CD14-positive monocyte (primary cell): Measurements from ENCODE around the gene OCIAD2. TPM values are rescaled to one million over a fixed set of nuclear protein-coding genes. Genes with fewer than 3 reads are reported as not detected.

Source experiments
- DNase-seq, 3 donors: peaks; one replicate each; pipeline ENCODE4 v3.0.0-alpha.2; 2011 to 2022
- H2AFZ ChIP-seq: 2 replicates; pipeline ENCODE4 v1.6.0; 2012; ENCODE audit warnings: mild to moderate bottlenecking, low read depth, low read length, inconsistent platforms; ENCODE audit not compliant: insufficient read depth, poor library complexity, severe bottlenecking
- H3K27ac ChIP-seq, 2 donors: 1 replicate in 1 of 2; 2 replicates in 1 of 2; pipeline ENCODE4 v1.5.1; 2012 to 2013; ENCODE audit warnings: low read length in 2 of 2, control low read depth in 1 of 2, inconsistent platforms in 1 of 2, low read depth in 1 of 2, mild to moderate bottlenecking in 1 of 2
- H3K27me3 ChIP-seq, 2 donors: one replicate each; pipeline versions ENCODE4 v1.6.0 to v1.6.1; 2011 to 2013; ENCODE audit warnings: low read length in 2 of 2; ENCODE audit not compliant: control insufficient read depth in 2 of 2, insufficient read depth in 2 of 2
- H3K36me3 ChIP-seq, 2 donors: replicated peaks in 1 of 2; 1 replicate in 1 of 2; 2 replicates in 1 of 2; pipeline versions ENCODE4 v1.5.1 to v1.6.1; 2012 to 2013; ENCODE audit warnings: low read length in 2 of 2, control low read depth in 1 of 2, inconsistent platforms in 1 of 2, mild to moderate bottlenecking in 1 of 2; ENCODE audit not compliant: insufficient read depth in 2 of 2, control insufficient read depth in 1 of 2
- H3K4me1 ChIP-seq, 2 donors: 1 replicate in 1 of 2; 2 replicates in 1 of 2; pipeline versions ENCODE4 v1.5.1 to v1.6.1; 2012 to 2013; ENCODE audit warnings: low read length in 2 of 2, control low read depth in 1 of 2, inconsistent platforms in 1 of 2, mild to moderate bottlenecking in 1 of 2, moderate library complexity in 1 of 2; ENCODE audit not compliant: insufficient read depth in 2 of 2, control insufficient read depth in 1 of 2
- H3K4me2 ChIP-seq: replicated peaks from 2 replicates; pipeline ENCODE3; 2012; ENCODE audit warnings: low read length, moderate library complexity, mild to moderate bottlenecking; ENCODE audit not compliant: poor library complexity, severe bottlenecking; ENCODE audit errors: extremely low read depth
- H3K4me3 ChIP-seq, 3 experiments: fragments of 200-600 bp in 1 of 3; sonication (generic) in 1 of 3; replicated peaks in 1 of 3; 1 replicate in 2 of 3; 2 replicates in 1 of 3; pipeline ENCODE4 v1.5.1; 2011 to 2013; ENCODE audit warnings: low read length in 3 of 3, mild to moderate bottlenecking in 3 of 3, control low read depth in 2 of 3, low read depth in 2 of 3, inconsistent platforms in 1 of 3, moderate library complexity in 1 of 3
- H3K79me2 ChIP-seq: 2 replicates; pipeline ENCODE4 v1.6.0; 2012; ENCODE audit warnings: mild to moderate bottlenecking, control low read depth, inconsistent platforms, low read length, moderate library complexity; ENCODE audit not compliant: insufficient read depth
- H3K9ac ChIP-seq: 2 replicates; pipeline ENCODE4 v1.6.0; 2017; ENCODE audit warnings: low read length, mild to moderate bottlenecking; ENCODE audit not compliant: insufficient read depth, poor library complexity, severe bottlenecking
- H3K9me3 ChIP-seq, 2 donors: replicated peaks in 1 of 2; 1 replicate in 1 of 2; 2 replicates in 1 of 2; pipeline versions ENCODE4 v1.5.1 to v1.6.1; 2012 to 2013; ENCODE audit warnings: low read length in 2 of 2, control low read depth in 1 of 2; ENCODE audit not compliant: control insufficient read depth in 1 of 2, insufficient read depth in 1 of 2
- H4K20me1 ChIP-seq: 2 replicates; pipeline ENCODE4 v1.6.0; 2012; ENCODE audit warnings: mild to moderate bottlenecking, low read length, control low read depth, moderate library complexity; ENCODE audit not compliant: insufficient read depth
- H3K27ac Mint-ChIP-seq, 7 donors: one replicate each; pipeline ENCODE4 v1.8.0; 2020; ENCODE audit warnings: mild to moderate bottlenecking in 7 of 7, mixed read lengths in 7 of 7, moderate library complexity in 6 of 7, inconsistent platforms in 2 of 7
- H3K27me3 Mint-ChIP-seq, 3 donors: one replicate each; pipeline ENCODE4 v1.8.0; 2021 to 2022; ENCODE audit warnings: low read depth in 3 of 3, mild to moderate bottlenecking in 3 of 3, mixed read lengths in 3 of 3, moderate library complexity in 3 of 3, inconsistent platforms in 1 of 3
- H3K36me3 Mint-ChIP-seq, 2 donors: one replicate each; pipeline ENCODE4 v1.8.0; 2020; ENCODE audit warnings: mixed read lengths in 2 of 2, inconsistent platforms in 1 of 2, mild to moderate bottlenecking in 1 of 2
- H3K4me1 Mint-ChIP-seq: one replicate; pipeline ENCODE4 v1.8.0; 2020; ENCODE audit warnings: mild to moderate bottlenecking, mixed read lengths
- H3K4me3 Mint-ChIP-seq, 2 donors: one replicate each; pipeline ENCODE4 v1.8.0; 2020; ENCODE audit warnings: mild to moderate bottlenecking in 2 of 2, mixed read lengths in 2 of 2, moderate library complexity in 1 of 2
- H3K9me3 Mint-ChIP-seq, 7 donors: one replicate each; pipeline ENCODE4 v1.8.0; 2020 to 2022; ENCODE audit warnings: mixed read lengths in 7 of 7, mild to moderate bottlenecking in 6 of 7, moderate library complexity in 6 of 7, inconsistent platforms in 2 of 7
- WGBS: methylation state at CpG from one replicate; pipeline ENCODE4 v1.1.5; 2013; ENCODE audit warnings: missing lambda C conversion rate; ENCODE audit not compliant: insufficient coverage; 5-methylcytosine and 5-hydroxymethylcytosine counted together
- intact Hi-C, 2 donors: fragments of 100-400 bp; cut with micrococcal nuclease; formaldehyde crosslinking; loops; one replicate each; pipeline versions ENCODE4 v1.15.0 to v1.15.1; 2023
- polyA plus RNA-seq, 3 donors: library from polyadenylated mRNA; depleted of rRNA in 1 of 3; unstranded in 2 of 3; stranded (reverse) in 1 of 3; fragments of 300-500 nt in 2 of 3; fragments of >200 nt in 1 of 3; fragmentation: Illumina TruSeq in 2 of 3; gene quantifications; 1 replicate in 2 of 3; 2 replicates in 1 of 3; pipeline ENCODE4 v1.2.3, GENCODE V29; 2012 to 2021
- TF ChIP-seq, protein P1 (sequence below): fragments of 200-600 bp; IDR thresholded peaks from one replicate; pipeline ENCODE4 v1.8.0; 2022; ENCODE audit warnings: antibody characterized with exemption, mild to moderate bottlenecking

OCIAD2 gene
- polyA plus RNA-seq, 3 donors, result 2.1 to 3.1 (median 2.9) TPM

DNA sequence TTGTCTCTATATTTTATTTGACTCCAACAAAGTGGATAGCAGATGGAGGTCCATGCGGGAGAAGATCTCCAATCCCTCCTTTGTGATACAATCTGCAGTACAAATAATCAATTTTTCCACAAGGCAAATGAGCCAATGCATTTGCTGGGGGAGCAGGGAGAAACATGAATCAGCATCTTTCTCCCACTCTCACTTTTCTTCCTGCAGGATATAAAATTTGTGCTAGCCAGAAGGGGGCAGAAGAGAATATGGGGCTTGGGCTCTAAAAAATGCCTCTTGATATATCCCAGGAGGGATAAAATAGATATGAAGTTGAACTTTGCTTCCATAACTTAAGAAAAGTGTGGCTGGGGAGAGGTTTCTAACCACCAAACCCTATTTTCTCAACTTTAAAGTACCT lies 41.2 kb upstream of the OCIAD2 start:
- Mint-ChIP-seq H3K9me3 (peaks cover 0 to 5% (median 2%) of the 10 kb centered on the region in 7 donors), H3K4me3 (no peak overlapping the region), H3K27ac (no peak overlapping the region), H3K27me3 (no peaks in the 10 kb centered on the region), H3K4me1 (no peaks in the 10 kb centered on the region), H3K36me3 (no peaks in the 10 kb centered on the region)
- no CpG with 5 or more reads among the region's 1 CpG for WGBS
- no peak overlapping the region for H3K4me3 ChIP-seq
- no peaks in the 10 kb centered on the region for H3K4me1 ChIP-seq
- H3K79me2 ChIP-seq, result no peaks in the 10 kb centered on the region
- no peak for DNase-seq
- no peaks in the 10 kb centered on the region for H3K9me3 ChIP-seq
- H3K4me2 ChIP-seq, result no peak overlapping the region
- intact Hi-C loops, result no loop called here
- H3K27me3 ChIP-seq, result no peaks in the 10 kb centered on the region
- H2AFZ ChIP-seq, result no peak overlapping the region
- H3K9ac ChIP-seq, result no peak overlapping the region
- TF ChIP-seq, protein P1, sequence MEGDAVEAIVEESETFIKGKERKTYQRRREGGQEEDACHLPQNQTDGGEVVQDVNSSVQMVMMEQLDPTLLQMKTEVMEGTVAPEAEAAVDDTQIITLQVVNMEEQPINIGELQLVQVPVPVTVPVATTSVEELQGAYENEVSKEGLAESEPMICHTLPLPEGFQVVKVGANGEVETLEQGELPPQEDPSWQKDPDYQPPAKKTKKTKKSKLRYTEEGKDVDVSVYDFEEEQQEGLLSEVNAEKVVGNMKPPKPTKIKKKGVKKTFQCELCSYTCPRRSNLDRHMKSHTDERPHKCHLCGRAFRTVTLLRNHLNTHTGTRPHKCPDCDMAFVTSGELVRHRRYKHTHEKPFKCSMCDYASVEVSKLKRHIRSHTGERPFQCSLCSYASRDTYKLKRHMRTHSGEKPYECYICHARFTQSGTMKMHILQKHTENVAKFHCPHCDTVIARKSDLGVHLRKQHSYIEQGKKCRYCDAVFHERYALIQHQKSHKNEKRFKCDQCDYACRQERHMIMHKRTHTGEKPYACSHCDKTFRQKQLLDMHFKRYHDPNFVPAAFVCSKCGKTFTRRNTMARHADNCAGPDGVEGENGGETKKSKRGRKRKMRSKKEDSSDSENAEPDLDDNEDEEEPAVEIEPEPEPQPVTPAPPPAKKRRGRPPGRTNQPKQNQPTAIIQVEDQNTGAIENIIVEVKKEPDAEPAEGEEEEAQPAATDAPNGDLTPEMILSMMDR, result no peak
- H4K20me1 ChIP-seq, result no peaks in the 10 kb centered on the region
- H3K27ac ChIP-seq, result no peak overlapping the region
- H3K36me3 ChIP-seq, result no peaks in the 10 kb centered on the region

DNA sequence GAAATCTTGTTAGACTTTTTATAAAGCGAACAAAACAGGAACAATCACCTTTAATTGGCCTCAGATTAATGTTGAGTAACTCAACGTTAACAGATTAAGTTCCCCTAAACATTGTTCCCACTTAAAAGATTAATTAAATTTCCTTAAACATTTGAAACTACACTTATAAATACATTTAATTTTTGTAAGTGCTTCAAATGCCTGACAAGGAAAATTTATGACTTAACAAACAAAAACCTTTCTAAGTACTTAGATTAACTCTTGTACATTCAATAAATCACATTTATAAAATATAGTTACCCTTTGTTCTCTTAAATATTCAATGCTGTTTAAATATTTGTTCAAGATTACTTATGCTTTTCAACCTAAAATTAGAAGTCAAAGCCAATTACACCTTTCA lies 39.4 kb upstream of the OCIAD2 start:
- no peak overlapping the region for H3K4me3 ChIP-seq
- no peak for DNase-seq
- no peaks in the 10 kb centered on the region for H3K4me1 ChIP-seq
- peaks cover 0 to 3% (median 0%) of the 10 kb centered on the region in 7 donors for H3K9me3 Mint-ChIP-seq
- H3K27me3 Mint-ChIP-seq, result peaks cover 0 to 5% (median 0%) of the 10 kb centered on the region in 3 donors
- no peaks in the 10 kb centered on the region for H3K36me3 ChIP-seq
- H3K27me3 ChIP-seq, result no peaks in the 10 kb centered on the region
- no CpG with 5 or more reads among the region's 2 CpGs for WGBS
- intact Hi-C loops, result no loop called here
- H3K4me3 Mint-ChIP-seq, result no peak overlapping the region
- H4K20me1 ChIP-seq, result no peaks in the 10 kb centered on the region
- no peaks in the 10 kb centered on the region for H3K36me3 Mint-ChIP-seq
- no peak overlapping the region for H2AFZ ChIP-seq
- TF ChIP-seq, protein P1, result no peak
- no peak overlapping the region for H3K27ac ChIP-seq
- H3K4me1 Mint-ChIP-seq, result no peaks in the 10 kb centered on the region
- no peak overlapping the region for H3K27ac Mint-ChIP-seq
- no peak overlapping the region for H3K9ac ChIP-seq
- no peaks in the 10 kb centered on the region for H3K9me3 ChIP-seq
- H3K79me2 ChIP-seq, result no peaks in the 10 kb centered on the region
- no peak overlapping the region for H3K4me2 ChIP-seq
